NCI-H526 treated with DMSO at 0.1 percent for 48 hours (cell line): ENCODE results near the gene ACP4.
A peak's percentile ranks its signal among the peaks of the same experiment; 100 is the strongest.

ENCODE experiments used
- DNase-seq: peaks from one replicate; lab custom pipeline; 2025; lab: John Stamatoyannopoulos, UW

ACP4 gene

GRCh38 chr19:50822661-50823208 lies 32.5 kb downstream of the ACP4 start:
- no peak for DNase-seq

- DNase-seq = no peak
Measured at GRCh38 chr19:50823389-50824042, 33.3 kb downstream of the ACP4 start, which contains the start of gene KLK1. KLK1 (minus strand) TSS chr19:50823787; CDS start chr19:50823748, 39 bp downstream.

GRCh38 chr19:50826492-50827240 lies 36.5 kb downstream of the ACP4 start:
- DNase-seq = no peak

GRCh38 chr19:50827476-50827875 lies 37.3 kb downstream of the ACP4 start:
- no peak for DNase-seq

GRCh38 chr19:50829801-50830200 lies 39.6 kb downstream of the ACP4 start:
- DNase-seq = no peak

DNA sequence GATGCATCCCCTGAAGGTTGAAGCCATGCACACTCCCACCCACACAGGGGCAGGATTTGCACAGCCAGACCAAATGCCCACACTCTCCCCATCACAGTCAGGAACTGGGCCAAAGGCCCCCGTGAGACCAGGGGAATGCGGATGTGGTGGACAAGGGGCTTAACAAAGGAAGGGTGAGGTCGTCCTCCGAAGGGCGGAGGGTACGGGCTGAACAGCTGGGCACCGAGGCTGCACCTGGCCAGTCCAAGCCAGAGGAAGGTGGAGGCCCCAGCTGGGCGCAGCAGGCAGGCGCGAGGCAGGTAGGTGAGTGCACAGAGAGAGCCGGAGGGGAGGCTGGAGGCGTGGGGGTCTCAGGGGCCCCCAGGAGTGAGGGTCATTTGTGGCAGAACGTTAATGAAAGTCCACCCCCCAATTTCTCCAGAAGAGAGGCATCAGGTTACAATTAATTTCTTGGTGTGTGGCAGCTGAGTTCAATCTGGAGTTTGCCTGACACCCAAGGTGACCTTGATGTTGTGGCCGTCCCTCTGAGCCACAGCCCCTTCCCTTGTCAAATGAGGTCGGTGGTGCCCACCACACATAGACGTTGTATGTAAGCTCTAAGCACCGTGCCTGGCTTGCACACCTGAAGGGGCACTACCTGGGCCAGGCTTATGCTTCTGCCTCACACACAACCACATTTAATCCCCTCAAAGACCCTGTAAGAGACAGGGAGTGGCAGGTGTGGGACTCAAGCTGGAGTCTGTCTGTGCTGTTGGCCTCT lies 40.2 kb downstream of the ACP4 start:
- no peak for DNase-seq

- DNase-seq = no peak
Measured at GRCh38 chr19:50831026-50831396, 40.8 kb downstream of the ACP4 start.

GRCh38 chr19:50832666-50833065 lies 42.5 kb downstream of the ACP4 start:
- no peak for DNase-seq

GRCh38 chr19:50833117-50833801 lies 43.0 kb downstream of the ACP4 start, which contains the start of gene KLK15:
KLK15 (minus strand) TSS chr19:50833574; CDS start chr19:50831492, 2,082 bp downstream.
- no peak for DNase-seq

DNA sequence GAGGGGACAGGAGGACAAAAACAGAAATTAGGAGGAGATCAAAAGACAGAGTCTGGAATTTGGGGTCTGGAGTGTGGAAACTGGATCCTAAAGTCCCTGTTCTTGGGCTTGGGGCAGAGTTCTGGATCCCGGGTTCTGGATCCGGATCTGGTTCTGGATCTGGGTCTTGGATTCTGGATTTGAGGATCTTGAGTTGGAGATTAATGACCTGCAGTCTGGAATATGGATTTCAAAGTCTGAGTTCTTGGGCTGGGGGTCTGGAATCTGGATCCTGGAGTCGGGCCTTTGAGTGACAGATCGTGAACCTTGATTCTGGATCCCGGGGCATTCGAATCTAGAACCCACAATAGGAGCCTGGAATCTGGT lies 43.6 kb downstream of the ACP4 start:
- DNase-seq = no peak

DNA sequence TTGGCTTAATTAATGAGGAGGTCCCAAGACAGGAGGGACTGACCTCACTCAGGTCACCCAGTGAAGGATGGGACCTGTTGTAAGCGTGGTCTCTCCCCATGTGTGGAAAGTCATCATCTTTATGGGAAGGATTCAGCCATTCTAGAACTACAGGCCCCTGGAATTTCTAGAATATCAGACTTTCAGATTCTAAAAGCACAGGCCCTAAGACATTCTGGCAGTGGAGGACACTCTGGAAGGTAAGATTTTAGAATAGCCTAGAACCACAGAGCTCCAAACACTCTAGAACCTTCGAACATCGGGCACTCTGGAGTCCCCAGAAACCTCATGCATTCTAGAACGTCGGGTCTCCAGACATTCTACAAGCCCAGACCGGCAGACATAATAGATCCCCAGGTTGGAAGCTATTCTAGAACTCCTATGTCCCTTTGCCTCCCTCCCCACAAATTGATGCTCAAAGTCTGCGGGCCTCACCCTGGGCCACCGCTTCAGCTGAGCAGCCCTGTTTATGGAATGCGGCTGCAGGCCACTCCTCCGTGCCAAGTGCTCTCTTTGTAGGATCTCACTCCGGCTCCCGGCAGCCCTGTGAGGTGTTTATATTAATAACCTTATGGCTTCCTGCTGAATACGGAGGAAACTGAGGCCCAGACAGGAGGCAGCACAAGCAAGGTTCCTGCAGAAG lies 45.0 kb downstream of the ACP4 start:
- no peak for DNase-seq

DNA sequence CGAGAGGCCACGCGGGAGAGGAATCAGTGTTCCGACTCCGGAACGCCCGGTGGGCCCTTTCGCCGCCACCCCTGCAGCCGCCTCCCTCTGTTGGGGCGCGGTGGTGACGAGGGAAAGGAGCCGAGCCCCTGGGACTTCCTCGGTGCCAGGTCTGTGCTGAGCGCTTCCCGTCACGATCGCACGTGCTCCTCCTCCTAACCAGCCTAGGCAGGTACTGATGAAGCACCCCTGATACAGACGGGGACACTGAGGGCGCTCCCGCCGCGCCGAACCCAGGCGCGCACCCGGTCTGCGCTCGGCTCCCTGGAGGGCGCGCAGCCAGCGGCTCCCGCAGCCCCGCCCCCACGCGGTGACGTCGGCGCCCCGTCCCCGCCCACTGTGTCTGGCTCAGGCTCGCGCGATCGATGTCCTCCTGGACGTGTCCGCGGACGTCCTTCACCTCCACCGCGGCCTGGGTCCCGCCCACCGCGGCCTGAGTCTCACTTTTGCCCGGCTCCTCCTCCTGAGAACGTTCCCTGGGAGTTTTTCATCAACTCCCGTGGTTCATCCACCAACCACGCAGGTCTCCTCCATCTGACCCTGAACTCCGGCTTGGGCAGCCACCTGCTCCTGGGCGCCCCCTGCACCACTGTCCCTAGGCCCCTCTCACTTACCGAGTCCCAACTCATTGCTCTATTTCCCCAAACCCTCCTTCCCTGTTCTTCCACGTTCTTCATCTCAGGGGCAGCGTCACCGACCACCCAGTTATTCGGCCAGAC lies 45.7 kb downstream of the ACP4 start:
- DNase-seq = peak; percentile 28

- no peak for DNase-seq
Measured at GRCh38 chr19:50836543-50837195, 46.5 kb downstream of the ACP4 start.

- no peak for DNase-seq
Measured at GRCh38 chr19:50837300-50837699, 47.1 kb downstream of the ACP4 start.

GRCh38 chr19:50838239-50838638 lies 48.0 kb downstream of the ACP4 start:
- no peak for DNase-seq

- DNase-seq = no peak
Measured at GRCh38 chr19:50839712-50840655, 49.8 kb downstream of the ACP4 start.

GRCh38 chr19:50842130-50842529 lies 51.9 kb downstream of the ACP4 start:
- DNase-seq = no peak

- no peak for DNase-seq
Measured at GRCh38 chr19:50843205-50843604, 53.0 kb downstream of the ACP4 start.

GRCh38 chr19:50843701-50844221 lies 53.5 kb downstream of the ACP4 start:
- no peak for DNase-seq
